AG09309 (cell line): ENCODE measurements around the gene FXYD4.

Experiments
- DNase-seq: peaks from one replicate; pipeline ENCODE4 v3.0.0-alpha.2; 2010; ENCODE audit warnings: low read depth
- H3K4me3 ChIP-seq: 2 replicates; pipeline ENCODE4 v1.5.1; 2011; ENCODE audit warnings: mild to moderate bottlenecking, low read depth, low read length, moderate library complexity; ENCODE audit not compliant: control insufficient read depth
- CTCF ChIP-seq: IDR thresholded peaks from 2 replicates; pipeline ENCODE4 v1.5.1; 2011; ENCODE audit warnings: mild to moderate bottlenecking, low read depth, low read length, inconsistent platforms; ENCODE audit not compliant: insufficient read depth, control insufficient read depth; ENCODE audit errors: missing control alignments

Gene FXYD4

GRCh38 chr10:43394868-43395267 is 23.4 kb downstream of the FXYD4 start:
- TF ChIP-seq CTCF, result no peak
- H3K4me3 ChIP-seq, result no peak overlapping the region
- no peak for DNase-seq

- H3K4me3 ChIP-seq, result peak overlapping the region; percentile 69
- no peak for DNase-seq
- no peak for TF ChIP-seq CTCF
Measured at GRCh38 chr10:43395571-43396060, 24.2 kb downstream of the FXYD4 start.

- peak overlapping the region; percentile 69 for H3K4me3 ChIP-seq
- no peak for TF ChIP-seq CTCF
- DNase-seq, result no peak
Measured at GRCh38 chr10:43396061-43396927, 24.9 kb downstream of the FXYD4 start.

- DNase-seq, result no peak
- TF ChIP-seq CTCF, result no peak
- peak overlapping the region; percentile 69 for H3K4me3 ChIP-seq
Measured at GRCh38 chr10:43396928-43397624, 25.6 kb downstream of the FXYD4 start.

GRCh38 chr10:43398939-43399319 is 27.5 kb downstream of the FXYD4 start:
- TF ChIP-seq CTCF, result no peak
- DNase-seq, result no peak
- H3K4me3 ChIP-seq, result no peak overlapping the region

GRCh38 chr10:43399320-43400310 is 28.2 kb downstream of the FXYD4 start:
- DNase-seq, result no peak
- no peak overlapping the region for H3K4me3 ChIP-seq
- no peak for TF ChIP-seq CTCF
